AG04449 (cell line): ENCODE data around the gene FAM53B.

Experiments
- CTCF ChIA-PET: fragments of 350-600 bp; formaldehyde crosslinking; extraction: SDS; loops from one replicate; lab custom pipeline; 2021; ENCODE audit warnings: antibody characterized with exemption; lab: Yijun Ruan, JAX
- POLR2A ChIA-PET: fragments of 400-600, 350-600 bp; formaldehyde crosslinking; extraction: SDS; loops from one replicate; lab custom pipeline; 2020; ENCODE audit warnings: antibody characterized with exemption, inconsistent platforms; lab: Yijun Ruan, JAX
- DNase-seq: peaks from one replicate; pipeline ENCODE4 v3.0.0-alpha.2; 2010; ENCODE audit warnings: low read depth, low spot score
- H3K4me3 ChIP-seq: 2 replicates; pipeline ENCODE4 v1.5.1; 2011; ENCODE audit warnings: low read depth, mild to moderate bottlenecking, control low read depth, low read length
- CTCF ChIP-seq: IDR thresholded peaks from one replicate; pipeline ENCODE4 v1.5.1; 2011; ENCODE audit warnings: mild to moderate bottlenecking, moderate library complexity, low read length, control low read depth, inconsistent platforms; ENCODE audit not compliant: insufficient read depth; ENCODE audit errors: missing control alignments

FAM53B gene

DNA sequence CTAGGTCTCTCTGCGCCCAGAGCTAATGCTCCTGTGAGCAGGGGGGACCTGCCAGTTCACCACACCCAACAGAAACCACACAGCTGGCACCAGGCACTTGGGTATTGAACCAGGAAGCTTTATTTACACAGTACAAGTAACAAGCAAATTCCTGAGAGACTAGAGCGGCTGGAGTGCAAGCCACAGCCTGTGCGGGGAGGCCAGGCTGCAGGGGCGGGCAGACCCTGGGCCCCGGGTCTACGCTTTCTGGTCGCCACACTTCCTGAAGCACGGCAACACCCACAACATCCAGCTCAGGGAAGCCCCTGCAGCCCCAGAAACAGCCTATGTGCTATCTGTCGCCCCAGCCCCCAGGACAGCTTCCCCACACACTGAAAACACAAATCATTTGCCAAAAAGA, 125.0 kb downstream of the FAM53B start:
- TF ChIP-seq CTCF: no peak
- no peak overlapping the region for H3K4me3 ChIP-seq
- ChIA-PET CTCF (no interaction called here), POLR2A (no interaction called here)
- DNase-seq: no peak

GRCh38 chr10:124618470-124619073, 125.6 kb downstream of the FAM53B start:
- DNase-seq: no peak
- POLR2A ChIA-PET: no interaction called here
- CTCF ChIA-PET: no interaction called here
- H3K4me3 ChIP-seq: no peak overlapping the region
- no peak for TF ChIP-seq CTCF

GRCh38 chr10:124616836-124617130, 127.4 kb downstream of the FAM53B start:
- ChIA-PET CTCF (no interaction called here), POLR2A (no interaction called here)
- DNase-seq: no peak
- no peak overlapping the region for H3K4me3 ChIP-seq
- no peak for TF ChIP-seq CTCF

GRCh38 chr10:124616040-124616835, 127.9 kb downstream of the FAM53B start:
- CTCF ChIA-PET: interaction anchor here (0.7 kb wide), 1 partner anchor 30 kb away, joined by 3 read pairs; no protein-coding TSS in a partner anchor
- H3K4me3 ChIP-seq: no peak overlapping the region
- TF ChIP-seq CTCF: no peak
- DNase-seq: no peak
- POLR2A ChIA-PET: no interaction called here

DNA sequence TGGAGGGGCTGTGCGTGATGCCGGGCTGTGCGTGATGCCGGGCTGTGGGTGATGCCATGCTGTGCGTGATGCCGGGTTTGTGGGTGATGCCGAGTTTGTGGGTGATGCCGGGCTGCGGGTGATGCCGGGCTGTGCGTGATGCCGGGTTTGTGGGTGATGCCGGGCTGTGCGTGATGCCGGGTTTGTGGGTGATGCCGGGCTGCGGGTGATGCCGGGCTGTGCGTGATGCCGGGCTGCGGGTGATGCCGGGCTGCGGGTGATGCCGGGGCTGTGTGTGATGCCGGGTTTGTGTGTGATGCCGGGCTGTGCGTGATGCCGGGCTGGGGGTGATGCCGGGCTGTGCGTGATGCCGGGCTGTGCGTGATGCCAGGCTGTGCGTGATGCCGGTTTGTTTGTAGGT, 128.9 kb downstream of the FAM53B start:
- CTCF ChIA-PET: no interaction called here
- no peak overlapping the region for H3K4me3 ChIP-seq
- TF ChIP-seq CTCF: no peak
- DNase-seq: no peak
- POLR2A ChIA-PET: no interaction called here

- no peak overlapping the region for H3K4me3 ChIP-seq
- TF ChIP-seq CTCF: no peak
- ChIA-PET POLR2A (no interaction called here), CTCF (no interaction called here)
- DNase-seq: no peak
Observed at GRCh38 chr10:124614003-124614659, 130.0 kb downstream of the FAM53B start.
